ENCODE results near the gene GOSR1.
"Not testable (repeated sequence)": the region's sequence is repeated elsewhere in the genome, so short reads cannot be mapped to it uniquely, and the experiment has no call there.

Gene GOSR1

DNA sequence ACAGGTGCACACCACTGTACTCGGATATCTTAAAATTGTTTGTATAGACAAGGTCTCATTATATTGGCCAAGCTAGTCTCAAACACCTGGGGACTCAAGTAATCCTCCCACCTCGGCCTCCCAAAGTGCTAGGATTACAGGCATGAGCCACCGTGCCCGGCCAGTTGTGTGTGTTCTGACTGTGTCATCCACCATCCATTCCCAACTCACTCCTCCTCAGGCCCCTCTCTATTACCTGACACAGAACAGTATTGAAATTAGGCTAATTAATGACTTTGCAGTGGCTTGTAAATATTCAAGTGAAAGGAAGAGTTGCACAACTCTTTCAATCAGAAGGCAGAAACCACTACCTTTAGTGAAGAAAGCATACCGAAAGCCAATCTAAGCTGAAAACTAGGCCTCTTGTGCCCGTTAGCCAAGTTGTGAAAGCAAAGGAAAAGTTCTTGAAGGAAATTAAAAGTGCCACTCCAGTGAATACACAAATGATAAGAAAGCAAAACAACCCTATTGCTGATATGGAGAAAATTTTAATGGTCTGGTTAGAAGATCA lies 28.7 kb downstream of the GOSR1 start:
- no peak for DNase-seq (ENCODE audit: low read depth in 2 of 2)

- no peak for DNase-seq (ENCODE audit: low read depth in 2 of 2)
Observed at GRCh38 chr17:30506481-30506880, 29.3 kb downstream of the GOSR1 start.

DNA sequence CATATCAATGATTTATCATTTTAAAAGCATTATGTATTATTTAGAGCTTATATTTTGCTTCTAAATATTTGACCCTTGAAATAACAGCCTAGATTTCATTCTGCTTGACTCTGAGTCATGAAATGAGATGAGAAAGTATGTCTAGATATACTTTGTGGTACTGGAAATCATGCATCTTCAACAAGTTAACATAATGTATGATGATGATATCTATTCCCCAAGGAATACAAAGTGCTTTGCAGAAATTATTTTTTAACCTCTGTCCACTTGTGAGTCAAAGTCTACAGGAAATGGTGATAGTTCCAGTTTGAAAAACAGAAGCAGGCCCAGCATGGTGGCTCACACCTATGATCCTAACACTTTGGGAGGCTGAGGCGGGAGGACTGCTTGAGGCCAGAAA lies 36.1 kb downstream of the GOSR1 start:
- no peak for DNase-seq (ENCODE audit: low read depth in 2 of 2)

- no peak for DNase-seq (ENCODE audit: low read depth in 2 of 2)
Observed at GRCh38 chr17:30514895-30515596, 37.8 kb downstream of the GOSR1 start.

GRCh38 chr17:30517786-30518185 lies 40.6 kb downstream of the GOSR1 start:
- no peak for DNase-seq (ENCODE audit: low read depth in 2 of 2)

DNA sequence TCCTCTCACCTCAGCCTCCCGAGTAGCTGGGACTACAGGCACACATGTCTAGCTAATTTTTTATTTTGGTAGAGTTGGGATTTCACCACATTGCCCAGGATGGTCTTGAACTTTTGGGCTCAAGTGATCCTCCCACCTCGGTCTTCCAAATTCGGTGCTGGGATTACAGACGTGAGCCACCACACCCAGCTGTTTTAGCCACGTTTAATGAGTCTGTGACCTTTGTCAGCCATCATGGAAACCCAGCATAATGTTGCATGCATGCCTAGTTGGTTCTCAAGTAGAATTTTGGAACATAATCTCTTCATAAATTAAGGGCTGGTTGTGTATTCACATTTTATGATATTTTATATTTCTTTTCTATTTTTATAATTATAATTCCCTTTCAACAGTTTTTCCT lies 42.0 kb downstream of the GOSR1 start:
- no peak for DNase-seq (ENCODE audit: low read depth in 2 of 2)

DNA sequence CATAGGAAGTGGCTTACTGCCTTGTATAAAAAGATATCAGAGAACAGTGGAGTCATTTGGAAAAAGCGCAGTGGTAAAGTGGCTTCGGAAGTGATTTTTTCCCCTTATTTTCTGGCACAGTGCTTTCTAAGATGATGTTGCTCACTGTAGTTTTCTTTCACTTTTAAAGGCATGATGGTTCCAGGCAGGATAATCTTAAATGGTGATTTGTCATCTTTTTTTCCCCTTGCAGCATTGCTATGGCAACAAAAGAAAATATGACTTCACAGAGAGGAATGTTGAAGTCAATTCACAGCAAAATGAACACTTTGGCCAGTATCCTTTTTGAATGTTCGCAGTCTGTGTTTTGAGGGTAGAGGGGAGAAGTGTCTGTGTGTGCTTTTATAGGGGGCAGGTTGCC lies 42.5 kb downstream of the GOSR1 start:
- no peak for DNase-seq (ENCODE audit: low read depth in 2 of 2)

- DNase-seq (ENCODE audit: low read depth in 2 of 2): no peak
Observed at GRCh38 chr17:30520436-30520835, 43.2 kb downstream of the GOSR1 start.

DNA sequence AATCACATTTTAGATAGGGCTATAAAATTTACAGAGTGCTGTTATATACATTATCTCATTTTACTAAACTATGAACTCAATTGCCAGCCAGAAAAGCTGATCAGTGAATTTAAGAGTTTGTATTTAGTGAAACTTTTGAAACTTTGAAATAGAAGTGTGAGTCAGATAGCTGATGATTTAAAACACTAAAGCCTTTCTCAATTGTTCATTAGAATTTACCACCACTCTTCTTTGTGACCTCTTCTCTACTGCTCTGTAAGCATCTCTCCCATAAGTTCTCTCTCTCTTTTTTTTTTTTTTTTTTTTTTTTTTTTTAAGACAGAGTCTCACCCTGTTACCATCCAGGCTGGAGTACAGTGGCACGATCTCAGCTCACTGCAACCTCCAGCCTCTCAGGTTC lies 43.7 kb downstream of the GOSR1 start:
- DNase-seq (ENCODE audit: low read depth in 2 of 2): no peak

- DNase-seq (ENCODE audit: low read depth in 2 of 2): no peak
Observed at GRCh38 chr17:30521766-30522165, 44.6 kb downstream of the GOSR1 start.

GRCh38 chr17:30523236-30523635 lies 46.0 kb downstream of the GOSR1 start:
- DNase-seq (ENCODE audit: low read depth in 2 of 2): not testable (repeated sequence)

GRCh38 chr17:30524847-30525246 lies 47.6 kb downstream of the GOSR1 start:
- no peak for DNase-seq (ENCODE audit: low read depth in 2 of 2)

DNA sequence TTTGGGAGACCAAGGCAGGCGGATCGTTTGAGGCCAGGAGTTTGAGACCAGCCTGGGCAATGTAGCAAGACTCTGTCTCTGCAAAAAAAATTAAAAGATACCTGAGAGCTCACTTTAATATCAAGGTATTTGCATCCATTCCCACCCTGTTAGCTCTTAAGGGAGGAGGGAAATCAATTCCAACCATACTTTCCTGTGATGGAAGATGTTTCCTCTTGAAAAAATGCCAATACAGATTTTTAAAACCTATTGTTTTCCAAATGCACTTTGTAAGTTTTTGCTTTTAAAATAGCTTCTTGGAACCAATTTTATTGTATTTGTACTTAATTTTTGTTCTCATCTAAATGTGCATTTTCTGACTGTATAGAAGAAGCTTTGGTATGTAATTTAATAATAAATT lies 49.2 kb downstream of the GOSR1 start:
- no peak for DNase-seq (ENCODE audit: low read depth in 2 of 2)

GRCh38 chr17:30528701-30529100 lies 51.5 kb downstream of the GOSR1 start:
- DNase-seq (ENCODE audit: low read depth in 2 of 2): not testable (repeated sequence)

DNA sequence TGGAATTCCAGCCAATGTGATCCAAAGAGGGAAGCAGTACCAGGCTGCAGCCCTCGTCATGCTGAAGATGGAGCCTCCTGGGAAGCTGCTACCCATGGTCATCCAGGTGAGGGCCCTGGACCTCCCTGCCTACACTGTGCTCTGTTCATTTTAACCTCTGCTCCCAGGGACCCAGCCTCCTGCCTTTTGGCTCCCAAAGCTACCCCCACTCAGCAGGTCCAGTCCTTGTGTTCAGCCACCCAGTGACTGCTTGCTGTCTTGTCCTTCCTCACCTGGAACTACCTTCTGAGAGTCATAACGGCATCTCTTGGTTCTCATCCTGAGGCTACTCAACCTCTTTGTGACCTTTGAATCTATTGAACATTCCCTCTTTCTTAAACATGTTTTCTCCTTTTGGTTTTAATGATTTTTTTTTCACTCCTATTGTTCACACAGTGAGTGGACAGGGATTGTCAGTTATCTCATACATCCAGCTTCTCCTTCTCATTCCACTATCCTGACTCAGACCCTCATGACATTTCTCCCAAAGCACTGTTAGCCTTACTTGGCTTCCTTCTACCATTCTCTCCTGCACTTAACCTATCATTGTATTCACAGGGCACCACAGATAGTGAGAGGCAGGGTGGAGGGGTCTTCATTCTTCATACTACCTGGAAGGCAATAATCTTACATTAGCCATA lies 53.3 kb downstream of the GOSR1 start:
- DNase-seq (ENCODE audit: low read depth in 2 of 2): no peak

- DNase-seq (ENCODE audit: low read depth in 2 of 2): no peak
Observed at GRCh38 chr17:30532871-30533270, 55.7 kb downstream of the GOSR1 start.

- DNase-seq (ENCODE audit: low read depth in 2 of 2): no peak
Observed at GRCh38 chr17:30534298-30534697, 57.1 kb downstream of the GOSR1 start.

- no peak for DNase-seq (ENCODE audit: low read depth in 2 of 2)
Observed at GRCh38 chr17:30534938-30535921, 58.0 kb downstream of the GOSR1 start.

- not testable (repeated sequence) for DNase-seq (ENCODE audit: low read depth in 2 of 2)
Observed at GRCh38 chr17:30536846-30537245, 59.6 kb downstream of the GOSR1 start.

DNA sequence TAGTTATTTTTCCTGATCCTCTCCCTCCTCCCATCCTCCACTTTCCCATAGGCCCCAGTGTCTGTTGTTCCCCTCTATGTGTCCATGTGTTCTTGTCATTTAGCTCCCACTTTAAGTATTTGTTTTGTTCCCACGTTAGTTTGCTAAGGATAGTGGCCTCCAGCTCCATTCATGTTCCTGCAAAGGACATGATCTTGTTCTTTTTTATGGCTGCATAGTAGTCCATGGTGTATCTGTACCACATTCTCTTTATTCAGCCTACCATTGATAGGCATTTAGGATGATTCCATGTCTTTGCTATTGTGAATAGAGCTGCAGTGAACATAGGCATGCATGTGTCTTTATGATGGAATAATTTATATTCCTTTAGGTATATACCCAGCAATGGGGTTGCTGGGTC lies 60.5 kb downstream of the GOSR1 start:
- not testable (repeated sequence) for DNase-seq (ENCODE audit: low read depth in 2 of 2)

DNA sequence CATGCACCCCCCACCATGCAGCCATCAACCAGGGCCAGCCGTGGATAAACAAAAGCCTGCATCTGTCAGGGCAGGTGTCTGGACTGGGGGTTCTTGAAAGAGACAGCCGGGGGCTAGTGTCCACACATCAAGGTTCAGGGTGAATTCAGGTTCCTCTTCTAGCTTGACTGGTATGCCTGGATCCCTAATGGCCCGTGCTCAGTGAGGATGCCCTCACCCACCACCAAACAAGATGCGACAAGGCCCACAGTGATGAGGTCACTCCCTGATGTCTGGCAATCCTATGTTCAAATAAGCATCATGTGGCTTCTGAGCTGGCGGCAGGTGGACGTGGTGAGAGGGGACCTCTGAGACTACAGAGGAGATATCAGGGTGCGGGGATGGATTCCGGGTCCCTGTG lies 64.6 kb downstream of the GOSR1 start:
- DNase-seq (ENCODE audit: low read depth in 2 of 2): no peak

- no peak for DNase-seq (ENCODE audit: low read depth in 2 of 2)
Observed at GRCh38 chr17:30543456-30543855, 66.2 kb downstream of the GOSR1 start.
